Skeletal muscle tissue (tissue), 4 donors: ENCODE measurements around the gene RPRML. TPM values are rescaled to one million over a fixed set of nuclear protein-coding genes. Genes with fewer than 3 reads are reported as not detected.
"Not testable (repeated sequence)": the region's sequence is repeated elsewhere in the genome, so short reads cannot be mapped to it uniquely, and the experiment has no call there.

Source experiments
- H3K27ac ChIP-seq: one replicate; pipeline ENCODE4 v1.7.0; 2013; ENCODE audit warnings: mild to moderate bottlenecking, low read depth, low read length, inconsistent platforms
- H3K27me3 ChIP-seq, 3 donors: one replicate each; pipeline ENCODE4 v1.7.0; 2013; ENCODE audit warnings: low read length in 3 of 3; ENCODE audit not compliant: control insufficient read depth in 3 of 3, insufficient read depth in 3 of 3
- H3K36me3 ChIP-seq, 3 donors: one replicate each; pipeline ENCODE4 v1.7.0; 2013; ENCODE audit warnings: low read length in 3 of 3; ENCODE audit not compliant: control insufficient read depth in 3 of 3, insufficient read depth in 3 of 3
- H3K4me1 ChIP-seq, 3 donors: one replicate each; pipeline ENCODE4 v1.7.0; 2013; ENCODE audit warnings: low read length in 3 of 3, mild to moderate bottlenecking in 3 of 3; ENCODE audit not compliant: control insufficient read depth in 3 of 3, insufficient read depth in 3 of 3
- H3K4me3 ChIP-seq, 3 donors: one replicate each; pipeline ENCODE4 v1.7.0; 2013; ENCODE audit warnings: low read length in 3 of 3
- H3K9ac ChIP-seq, 3 donors: one replicate each; pipeline ENCODE4 v1.7.0; 2013; ENCODE audit warnings: low read length in 3 of 3, mild to moderate bottlenecking in 3 of 3, moderate library complexity in 2 of 3, low read depth in 1 of 3
- H3K9me3 ChIP-seq, 3 donors: one replicate each; pipeline ENCODE4 v1.7.0; 2013; ENCODE audit warnings: low read length in 3 of 3; ENCODE audit not compliant: control insufficient read depth in 3 of 3
- total RNA-seq: library from RNA; depleted of rRNA; stranded (reverse); fragments of >200 nt; gene quantifications from one replicate; pipeline ENCODE4 v1.2.3, GENCODE V29; 2014
- donor health status: Osteomylitis.

RPRML gene
- total RNA-seq, 1 donor from 2014 or later = not detected

DNA sequence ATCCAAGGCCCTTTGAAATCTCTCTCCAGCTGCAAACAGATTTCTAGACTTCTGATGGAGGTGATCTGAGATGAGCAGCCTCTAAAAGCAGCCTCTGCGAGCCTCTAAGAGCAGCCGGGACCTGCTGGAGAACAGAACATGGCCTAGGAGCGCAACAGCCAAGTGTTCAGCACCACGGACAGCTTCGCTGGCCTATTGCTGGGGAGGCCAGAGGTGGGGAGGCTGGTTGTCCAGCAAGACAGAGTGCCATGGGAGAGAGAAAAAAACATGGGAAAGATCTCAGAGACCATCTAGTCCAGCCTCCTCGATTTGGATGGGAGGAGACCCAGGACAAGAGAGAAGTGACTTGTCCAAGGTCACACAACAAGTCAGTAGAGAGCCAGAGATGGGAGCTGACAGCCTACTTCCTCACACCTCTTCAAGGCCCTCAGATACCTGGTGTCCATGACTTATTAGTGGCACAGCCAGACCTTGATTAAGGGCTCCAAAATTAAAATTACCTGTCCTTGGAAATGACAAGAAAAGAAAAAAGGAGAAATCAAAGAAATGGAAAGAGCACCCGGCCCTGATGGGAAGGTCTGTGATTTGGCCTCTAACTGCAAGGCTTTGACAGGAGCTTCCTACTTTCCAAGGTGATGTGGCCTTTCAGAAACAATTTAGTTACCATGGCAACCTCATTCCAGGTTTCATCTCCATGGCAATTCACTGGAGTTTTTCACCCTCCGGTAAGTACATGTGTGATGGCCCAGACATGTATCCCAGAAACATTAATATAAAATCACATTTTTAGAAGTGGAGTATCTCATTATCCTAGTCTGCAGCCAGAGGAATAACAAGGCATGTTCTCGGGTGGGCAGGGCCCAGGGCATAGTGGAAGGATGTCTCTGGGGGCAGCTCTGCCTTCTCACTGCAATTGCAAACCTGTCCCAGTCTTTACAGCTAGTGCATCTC, 14.5 kb downstream of the RPRML start:
- Histone ChIP-seq H3K9ac (no peak overlapping the region), H3K36me3 (peaks cover 3 to 13% (median 10%) of the 10 kb centered on the region in 3 donors), H3K9me3 (peaks cover 0 to 2% (median 0%) of the 10 kb centered on the region in 3 donors), H3K27me3 (peaks cover 0 to 4% (median 3%) of the 10 kb centered on the region in 3 donors), H3K4me1 (no peaks in the 10 kb centered on the region), H3K4me3 (no peak overlapping the region), H3K27ac (no peak overlapping the region)

GRCh38 chr17:46963571-46963970, 15.5 kb downstream of the RPRML start:
- H3K27ac ChIP-seq = no peak overlapping the region
- H3K36me3 ChIP-seq = peaks cover 3 to 10% (median 10%) of the 10 kb centered on the region in 3 donors
- no peak overlapping the region for H3K9ac ChIP-seq
- no peaks in the 10 kb centered on the region for H3K4me1 ChIP-seq
- peaks cover 0 to 2% (median 0%) of the 10 kb centered on the region in 3 donors for H3K9me3 ChIP-seq
- H3K27me3 ChIP-seq = peaks cover 0 to 6% (median 4%) of the 10 kb centered on the region in 3 donors
- H3K4me3 ChIP-seq = no peak overlapping the region

- no peaks in the 10 kb centered on the region for H3K4me1 ChIP-seq
- H3K36me3 ChIP-seq = peaks cover 0 to 8% (median 7%) of the 10 kb centered on the region in 3 donors
- peaks cover 0 to 6% (median 4%) of the 10 kb centered on the region in 3 donors for H3K27me3 ChIP-seq
- H3K9me3 ChIP-seq = peaks cover 0 to 2% (median 0%) of the 10 kb centered on the region in 3 donors
- H3K27ac ChIP-seq = no peak overlapping the region
- no peak overlapping the region for H3K9ac ChIP-seq
- no peak overlapping the region for H3K4me3 ChIP-seq
Measured at GRCh38 chr17:46962374-46962790, 16.7 kb downstream of the RPRML start.

DNA sequence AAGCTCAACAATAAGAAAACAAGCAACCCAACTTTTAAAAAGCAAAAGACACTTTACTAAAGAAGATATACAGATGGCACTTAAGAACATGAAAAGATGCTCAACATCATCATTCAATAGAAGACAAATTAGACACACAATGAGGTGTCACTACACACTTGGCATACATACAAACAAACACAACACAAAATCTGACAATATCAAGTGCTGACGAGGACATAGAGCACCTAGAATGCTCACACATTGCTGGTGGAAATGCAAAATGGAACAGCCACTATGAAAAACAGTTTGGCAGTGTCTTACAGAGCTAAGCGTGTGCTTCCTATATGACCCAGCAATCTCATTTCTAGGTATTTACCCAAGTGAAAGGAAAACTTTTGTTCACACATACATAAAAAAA, 18.9 kb downstream of the RPRML start:
- Histone ChIP-seq H3K4me1 (no peaks in the 10 kb centered on the region), H3K9ac (no peak overlapping the region), H3K36me3 (no peaks in the 10 kb centered on the region), H3K27ac (no peak overlapping the region), H3K9me3 (peaks cover 0 to 2% (median 0%) of the 10 kb centered on the region in 3 donors), H3K4me3 (no peak overlapping the region), H3K27me3 (peaks cover 0 to 10% (median under 1%) of the 10 kb centered on the region in 3 donors)

DNA sequence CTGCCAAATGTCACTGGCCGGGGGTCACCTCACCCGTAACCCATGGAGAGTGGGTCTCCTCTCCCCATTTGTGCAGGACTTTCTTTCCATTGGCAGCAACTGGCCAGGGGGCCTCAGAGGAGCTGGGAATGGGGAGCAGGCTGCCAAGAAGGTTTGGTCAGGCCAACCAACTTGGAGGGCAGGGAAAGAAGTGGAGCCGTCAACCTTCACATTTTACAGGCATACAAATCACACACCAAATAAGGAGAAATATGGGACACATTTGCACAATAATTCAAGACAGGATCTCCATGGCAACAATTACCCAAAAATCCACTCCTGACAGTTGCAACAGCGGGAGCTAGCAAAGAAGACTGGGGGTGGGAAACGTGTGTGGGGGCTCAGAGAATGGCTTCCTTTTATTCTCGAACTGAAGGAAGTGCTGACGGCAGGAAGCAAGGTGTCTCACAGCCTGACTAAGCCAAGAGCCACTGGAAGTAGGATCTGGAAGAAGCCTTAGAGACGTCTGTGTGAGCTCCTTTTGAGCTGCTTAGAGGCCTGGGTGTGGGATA, 20.9 kb downstream of the RPRML start:
- Histone ChIP-seq H3K27me3 (peaks cover 0 to 10% (median 0%) of the 10 kb centered on the region in 3 donors), H3K9ac (no peak overlapping the region), H3K36me3 (no peaks in the 10 kb centered on the region), H3K4me3 (no peak overlapping the region), H3K27ac (no peak overlapping the region), H3K4me1 (no peaks in the 10 kb centered on the region), H3K9me3 (peaks cover 0 to 2% (median 0%) of the 10 kb centered on the region in 3 donors)

DNA sequence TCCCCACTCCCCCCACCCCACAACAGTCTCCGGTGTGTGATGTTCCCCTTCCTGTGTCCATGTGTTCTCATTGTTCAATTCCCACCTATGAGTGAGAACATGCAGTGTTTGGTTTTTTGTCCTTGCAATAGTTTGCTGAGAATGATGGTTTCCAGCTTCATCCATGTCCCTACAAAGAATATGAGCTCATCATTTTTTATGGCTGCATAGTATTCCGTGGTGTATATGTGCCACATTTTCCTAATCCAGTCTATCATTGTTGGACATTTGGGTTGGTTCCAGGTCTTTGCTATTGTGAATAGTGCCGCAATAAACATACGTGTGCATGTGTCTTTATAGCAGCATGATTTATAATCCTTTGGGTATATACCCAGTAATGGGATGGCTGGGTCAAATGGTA, 25.9 kb downstream of the RPRML start:
- Histone ChIP-seq H3K27me3 (peaks cover 9 to 33% (median 16%) of the 10 kb centered on the region in 3 donors), H3K36me3 (peaks cover 2 to 11% (median 10%) of the 10 kb centered on the region in 3 donors)
- H3K27ac ChIP-seq, H3K9ac ChIP-seq, H3K9me3 ChIP-seq, H3K4me1 ChIP-seq, H3K4me3 ChIP-seq: not testable (repeated sequence)

DNA sequence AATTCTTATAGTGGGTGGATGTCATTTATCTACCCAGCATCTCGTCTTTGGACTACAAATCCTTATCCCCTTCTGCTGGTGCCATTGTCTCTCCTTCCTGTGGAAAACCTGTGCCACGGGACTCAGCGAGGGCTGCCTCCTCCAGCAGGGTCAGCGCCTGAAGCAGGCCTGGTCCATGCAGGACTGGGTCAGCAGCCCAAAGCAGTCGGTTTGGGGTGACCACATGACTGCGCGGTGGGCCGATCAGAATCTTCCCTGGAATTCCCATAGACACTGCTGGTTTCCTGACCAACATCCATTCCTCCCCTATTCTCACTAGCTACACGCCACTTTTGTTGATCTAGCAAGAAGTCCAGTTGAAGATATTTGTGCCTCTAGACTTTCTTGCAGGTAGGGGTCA, 26.9 kb downstream of the RPRML start:
- H3K9me3 ChIP-seq = no peaks in the 10 kb centered on the region
- H3K9ac ChIP-seq = no peak overlapping the region
- peaks cover 9 to 39% (median 20%) of the 10 kb centered on the region in 3 donors for H3K27me3 ChIP-seq
- peaks cover 0 to 6% (median 3%) of the 10 kb centered on the region in 3 donors for H3K4me1 ChIP-seq
- H3K27ac ChIP-seq = no peak overlapping the region
- H3K36me3 ChIP-seq = peaks cover 2 to 11% (median 10%) of the 10 kb centered on the region in 3 donors
- no peak overlapping the region for H3K4me3 ChIP-seq

DNA sequence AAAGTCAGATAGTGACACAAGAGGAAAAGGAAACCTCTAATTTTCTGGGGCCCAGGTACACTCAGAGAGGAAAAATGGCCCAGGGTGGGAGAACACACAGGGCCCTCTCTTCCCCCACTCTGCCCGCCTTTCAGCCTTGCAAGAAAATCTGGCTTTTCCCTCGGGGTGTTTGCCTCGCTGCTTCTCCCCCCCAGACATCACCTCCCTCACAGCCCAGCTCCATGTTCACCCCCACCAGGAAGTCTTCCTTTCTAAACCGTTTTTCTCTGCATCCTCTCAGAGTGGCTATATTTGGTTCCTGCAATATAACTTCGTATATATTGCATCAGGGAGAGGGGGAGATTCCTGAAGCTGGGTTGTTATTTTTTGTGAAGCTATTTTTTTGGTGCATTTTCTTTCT, 27.3 kb downstream of the RPRML start:
- no peak overlapping the region for H3K9ac ChIP-seq
- peaks cover 0 to 6% (median 3%) of the 10 kb centered on the region in 3 donors for H3K4me1 ChIP-seq
- H3K27me3 ChIP-seq = peaks cover 9 to 43% (median 22%) of the 10 kb centered on the region in 3 donors
- no peak overlapping the region for H3K4me3 ChIP-seq
- H3K36me3 ChIP-seq = peaks cover 2 to 11% (median 10%) of the 10 kb centered on the region in 3 donors
- no peak overlapping the region for H3K27ac ChIP-seq
- H3K9me3 ChIP-seq = no peaks in the 10 kb centered on the region

GRCh38 chr17:46950997-46951621, 27.9 kb downstream of the RPRML start:
- no peaks in the 10 kb centered on the region for H3K9me3 ChIP-seq
- H3K27ac ChIP-seq = no peak overlapping the region
- H3K36me3 ChIP-seq = peaks cover 2 to 11% (median 10%) of the 10 kb centered on the region in 3 donors
- H3K4me3 ChIP-seq = no peak overlapping the region
- H3K27me3 ChIP-seq = peaks cover 9 to 43% (median 22%) of the 10 kb centered on the region in 3 donors
- no peak overlapping the region for H3K9ac ChIP-seq
- peaks cover 0 to 6% (median 3%) of the 10 kb centered on the region in 3 donors for H3K4me1 ChIP-seq
